Germinal center (tissue), 1 donor: ENCODE measurements around the gene SNX25.

Experiments
- DNase-seq: peaks from one replicate; pipeline ENCODE4 v3.0.0; 2012; ENCODE audit warnings: mixed read lengths, low spot score

The SNX25 gene

GRCh38 chr4:185380320-185380719, 170.9 kb downstream of the SNX25 start:
- no peak for DNase-seq

DNA sequence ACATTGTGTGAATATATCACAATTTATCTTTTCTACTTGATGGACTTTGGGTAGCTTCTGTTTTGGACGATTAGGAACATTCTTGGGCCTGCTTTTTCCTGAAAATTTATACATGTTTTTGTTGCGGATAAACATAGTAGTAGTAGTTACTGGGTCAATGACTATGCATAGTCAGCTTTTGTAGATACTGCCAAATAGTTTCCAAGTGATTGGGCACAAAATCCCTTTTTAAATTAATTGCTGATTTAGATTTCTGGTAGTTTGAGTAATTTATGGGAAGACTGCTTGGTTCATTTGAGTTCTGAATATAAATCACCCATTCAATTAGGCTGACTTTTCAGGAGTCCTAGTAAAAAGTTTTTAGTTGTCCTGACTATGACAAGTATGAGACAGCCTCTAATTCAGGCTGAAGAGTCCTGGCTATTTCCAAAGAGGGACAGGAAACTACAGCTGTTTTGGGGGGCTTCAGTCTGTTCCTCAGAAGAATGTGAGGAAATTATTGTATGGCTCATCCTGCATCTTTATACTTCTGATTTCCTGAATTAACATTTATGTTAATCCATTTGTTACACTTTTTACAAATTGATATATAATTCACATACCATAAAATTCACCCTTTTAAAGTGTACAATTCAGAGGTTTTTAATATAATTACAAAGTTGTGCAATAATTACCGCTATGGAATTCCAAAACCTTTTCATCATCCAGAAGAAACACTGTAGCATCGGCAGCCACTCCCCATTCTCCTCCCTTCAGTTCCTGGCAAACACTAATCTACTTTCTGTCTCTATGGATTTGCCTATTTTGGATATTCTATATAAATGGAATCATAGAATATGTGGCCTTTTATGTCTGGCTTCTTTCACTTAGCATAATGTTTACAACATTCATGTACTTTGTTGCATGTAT, 172.1 kb downstream of the SNX25 start:
- no peak for DNase-seq

DNA sequence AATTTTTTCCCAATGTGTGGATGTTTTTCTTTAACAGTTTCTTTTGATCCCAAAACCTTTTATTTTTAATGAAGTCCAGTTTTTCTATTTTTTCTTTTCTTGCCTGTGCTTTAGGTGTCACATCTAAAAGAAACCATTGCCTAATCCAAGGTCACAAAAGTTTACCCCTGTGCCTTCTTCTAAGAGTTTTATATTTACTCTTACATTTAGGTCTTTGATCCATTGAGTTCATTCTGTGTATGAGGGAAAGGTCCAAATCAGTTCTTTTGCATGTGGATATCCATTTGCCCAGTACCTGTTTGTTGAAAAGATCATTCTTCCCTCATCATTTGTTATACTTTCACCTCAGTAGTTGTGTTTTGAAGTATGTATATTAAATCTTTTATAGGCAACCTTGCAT, 173.4 kb downstream of the SNX25 start:
- DNase-seq = no peak

- no peak for DNase-seq
These were observed 174.1 kb downstream of the SNX25 start for GRCh38 chr4:185383451-185383850.

DNA sequence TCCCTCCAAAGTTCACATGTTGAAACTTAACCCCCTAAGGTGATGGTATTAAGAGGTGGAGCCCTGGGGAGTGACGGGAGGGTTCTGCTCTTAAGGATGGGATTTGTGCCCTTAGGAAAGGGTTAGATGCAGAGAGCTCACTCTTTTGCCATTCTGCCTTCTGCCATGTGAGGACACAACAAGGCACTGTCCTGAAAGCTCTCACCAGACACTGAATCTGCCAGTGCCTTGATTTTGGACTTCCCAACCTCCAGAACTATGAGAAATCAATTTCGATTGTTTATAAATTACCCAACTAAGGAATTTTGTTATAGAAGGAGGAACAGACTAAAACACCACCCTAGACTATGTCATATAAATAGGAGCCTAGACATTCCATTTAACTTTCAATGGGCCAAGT, 174.7 kb downstream of the SNX25 start:
- DNase-seq = no peak

DNA sequence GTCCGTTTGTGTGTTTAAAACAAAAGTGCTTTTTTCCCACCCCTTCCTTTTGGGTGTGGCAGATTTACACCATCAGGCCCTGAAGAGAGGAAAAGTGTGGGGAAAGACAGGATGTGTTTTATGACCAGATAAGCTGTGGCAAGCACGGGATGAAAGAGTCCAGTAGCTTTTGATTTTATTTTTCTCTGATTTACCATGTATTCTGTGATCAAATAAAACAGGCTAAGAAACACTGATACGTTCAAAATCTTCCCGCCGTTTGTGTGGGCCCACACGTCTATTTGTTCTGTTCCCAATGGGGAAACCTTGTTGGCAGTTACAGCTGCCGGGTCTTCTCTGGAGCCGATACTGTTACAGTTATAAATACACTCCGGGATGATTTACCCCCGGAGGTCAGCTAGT, 175.5 kb downstream of the SNX25 start:
- DNase-seq = no peak

DNA sequence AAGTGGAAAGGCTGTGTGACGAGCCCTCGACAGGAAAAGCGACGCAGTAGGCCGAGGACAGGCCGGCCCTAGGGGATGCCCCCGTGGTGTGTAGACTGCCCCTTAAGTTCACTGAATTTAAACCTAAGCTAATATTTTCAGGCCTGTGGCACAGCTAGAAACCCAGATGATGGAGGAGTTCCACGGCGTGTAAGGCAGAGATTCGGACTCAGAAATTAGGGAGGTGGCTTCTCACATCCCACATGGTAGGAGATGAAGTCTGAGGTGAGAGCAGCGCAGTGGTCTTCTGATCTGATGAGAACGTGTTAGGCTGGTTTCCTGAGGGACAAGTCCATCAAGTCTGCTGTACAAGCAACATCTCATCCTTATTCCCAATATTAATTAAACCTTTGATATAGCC, 178.6 kb downstream of the SNX25 start:
- DNase-seq = no peak

DNA sequence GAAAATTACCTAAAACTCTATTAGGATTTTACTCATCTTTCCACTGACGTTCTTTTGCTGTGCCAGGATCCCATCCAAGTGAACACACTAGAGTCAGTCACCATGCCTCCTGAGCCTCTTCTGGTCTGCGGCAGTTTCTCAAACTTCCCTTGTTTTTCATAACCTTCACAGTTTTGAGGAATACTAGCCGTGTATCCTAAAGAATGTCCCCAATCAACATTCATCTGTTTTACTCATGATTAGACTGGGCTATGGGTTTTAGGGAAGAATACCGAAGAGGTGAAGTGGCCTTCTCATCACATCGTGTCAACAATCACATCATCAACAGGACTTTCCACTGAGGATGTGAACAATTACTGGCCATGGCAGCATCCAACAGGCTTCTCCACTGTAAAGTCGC, 181.5 kb downstream of the SNX25 start:
- DNase-seq = no peak

DNA sequence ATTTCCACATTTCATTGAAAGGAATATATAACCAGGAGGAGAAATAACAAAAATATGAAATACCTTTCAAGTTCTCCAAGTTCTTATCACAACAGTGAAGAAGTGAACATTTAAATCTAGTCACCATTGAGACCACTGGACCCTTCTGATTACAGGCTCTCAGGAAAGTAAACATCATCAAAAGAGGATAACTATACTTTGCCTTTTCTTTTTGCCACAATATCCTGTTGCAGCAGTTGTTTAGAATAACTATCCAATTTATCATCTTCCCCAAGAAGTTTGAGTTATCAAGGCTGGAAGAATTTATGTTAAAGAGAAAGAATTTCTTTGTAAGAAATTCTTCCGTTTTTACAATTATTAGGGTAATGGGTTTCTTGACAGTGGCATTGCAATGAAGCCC, 182.8 kb downstream of the SNX25 start:
- DNase-seq = no peak

- DNase-seq = no peak
These were observed 185.3 kb downstream of the SNX25 start for GRCh38 chr4:185394568-185395237.

DNA sequence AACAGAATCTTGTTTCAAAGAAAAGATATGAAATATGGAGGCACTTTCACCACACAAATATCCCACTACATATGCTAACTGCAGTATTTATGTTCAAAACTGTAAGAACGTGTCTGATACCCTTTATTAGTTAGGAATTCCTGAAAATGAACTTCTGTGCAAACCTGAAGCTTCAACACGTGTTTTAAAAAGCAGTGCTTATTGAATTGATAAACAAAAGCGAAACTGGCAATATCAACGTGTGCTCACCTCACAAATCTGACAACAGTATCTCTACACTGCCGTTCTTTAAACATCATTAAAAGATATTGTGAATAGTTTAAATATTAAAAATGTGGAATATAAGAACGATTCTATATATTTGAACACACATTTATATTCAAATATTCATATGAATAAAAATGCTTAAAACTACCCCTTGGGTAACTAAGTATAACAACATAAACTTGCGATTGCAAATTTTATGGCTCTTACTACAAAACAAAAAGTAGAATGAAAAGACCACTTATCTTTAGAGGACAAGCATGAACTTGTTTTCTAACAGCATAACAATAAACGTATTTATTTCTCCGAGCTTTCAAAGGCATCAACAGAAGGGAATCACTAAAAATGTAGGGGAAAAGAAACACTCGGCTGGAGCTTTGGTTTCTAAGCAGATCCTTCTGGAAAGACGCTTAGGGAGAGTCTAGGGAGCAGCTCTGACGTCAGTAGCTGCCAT, 186.0 kb downstream of the SNX25 start, which contains the start of gene LRP2BP:
TSS of gene LRP2BP (minus strand) at position 687 of the 718 bp plus-strand sequence. CDS start 17,738 bp downstream, outside the sequence.
- DNase-seq = peak; percentile 19

DNA sequence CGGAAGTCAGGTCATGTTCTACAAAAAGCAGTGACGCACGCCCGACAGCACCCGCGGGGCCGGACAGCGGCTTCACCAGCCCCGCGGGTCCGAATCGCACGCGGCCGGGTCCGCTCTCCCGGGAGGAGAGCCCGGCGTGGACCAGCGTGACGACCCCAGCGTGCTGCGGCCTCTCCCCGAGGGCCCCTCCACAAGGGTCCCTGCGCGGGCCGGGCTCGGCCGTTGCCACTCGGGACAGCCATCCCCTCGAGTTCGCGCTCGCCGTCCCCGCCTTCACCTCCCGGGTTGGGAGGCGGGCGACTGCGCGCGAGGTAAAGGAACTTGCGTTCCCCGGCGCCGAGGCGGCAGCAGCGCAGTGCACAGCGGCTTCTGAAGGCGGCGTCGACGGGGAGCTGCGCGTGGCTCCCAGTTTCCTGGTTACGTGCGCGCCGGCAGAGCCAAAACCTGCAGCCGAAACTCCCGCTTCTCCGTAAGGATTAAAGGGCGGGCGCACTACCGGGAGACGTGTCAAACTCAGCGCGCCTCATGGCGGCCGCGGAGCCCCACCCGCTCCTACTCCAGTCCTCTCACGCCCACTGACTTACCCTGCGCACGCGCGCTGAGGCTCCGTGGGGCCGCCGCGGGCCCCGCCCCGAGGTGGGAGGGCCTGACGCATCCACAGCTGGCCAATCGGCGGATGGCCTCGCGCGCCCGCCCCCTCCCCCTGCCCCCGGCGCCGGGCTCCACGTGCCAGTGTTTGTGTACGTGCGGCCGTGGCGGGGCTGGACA, 186.7 kb downstream of the SNX25 start:
- peak; percentile 99 for DNase-seq

- DNase-seq = no peak
These were observed 187.5 kb downstream of the SNX25 start, which contains the start of gene ANKRD37 for GRCh38 chr4:185396724-185397385. Gene ANKRD37, plus strand, starts transcription at chr4:185396841. Its CDS starts 83 bp downstream, at chr4:185396924.

DNA sequence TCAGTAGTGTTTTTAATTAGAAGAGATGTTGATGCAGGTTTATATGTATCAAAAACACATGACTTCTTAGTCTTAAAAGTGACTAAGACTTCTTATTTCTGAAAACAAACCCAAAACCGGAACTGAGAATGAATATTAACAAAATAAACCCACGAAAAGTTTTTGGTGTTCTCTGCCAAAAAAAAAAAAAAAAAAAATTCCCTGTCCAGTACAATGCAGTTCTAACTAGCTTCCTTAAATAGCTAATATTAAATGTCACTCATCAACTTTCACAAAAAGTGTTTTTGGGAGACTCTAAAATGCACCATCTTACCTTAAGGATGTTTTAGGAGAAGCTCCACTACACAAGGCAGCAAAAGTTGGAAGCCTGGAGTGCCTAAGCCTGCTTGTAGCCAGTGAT, 189.2 kb downstream of the SNX25 start:
- no peak for DNase-seq

- DNase-seq = no peak
These were observed 190.1 kb downstream of the SNX25 start for GRCh38 chr4:185399466-185399865.

- DNase-seq = no peak
These were observed 194.6 kb downstream of the SNX25 start for GRCh38 chr4:185404031-185404430.

GRCh38 chr4:185405296-185405999, 196.1 kb downstream of the SNX25 start:
- DNase-seq = peak; percentile 26

- DNase-seq = no peak
These were observed 199.0 kb downstream of the SNX25 start for GRCh38 chr4:185408432-185408831.

- no peak for DNase-seq
These were observed 202.5 kb downstream of the SNX25 start for GRCh38 chr4:185411849-185412248.

DNA sequence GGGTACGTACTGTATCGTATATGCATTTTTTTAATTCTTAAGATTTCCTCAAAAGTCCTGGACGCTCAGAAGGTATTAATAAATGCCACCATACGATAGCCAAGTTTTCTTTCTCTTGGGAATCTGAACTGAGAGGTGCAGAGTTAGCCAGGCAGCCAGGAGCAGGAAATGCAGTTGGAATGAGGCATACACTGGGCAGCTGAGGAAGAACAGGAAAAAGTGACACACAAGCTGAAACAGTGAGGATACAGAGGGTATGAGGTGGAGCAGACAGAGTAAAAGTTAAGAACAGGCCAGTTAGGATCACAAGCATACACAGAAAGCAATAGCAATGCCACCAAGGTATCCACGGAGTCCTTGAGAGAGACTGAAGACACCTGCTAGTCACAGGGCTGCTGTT, 203.0 kb downstream of the SNX25 start:
- no peak for DNase-seq
